Lung (tissue), 12 donors: ENCODE results near the gene ZFP92. TPM values are rescaled to one million over a fixed set of nuclear protein-coding genes. Genes with fewer than 3 reads are reported as not detected.

ENCODE experiments used
- ATAC-seq: fragments of 200-7000 bp; cut with Tn5 transposase; one replicate; pipeline ENCODE4 v1.9.1; 2020; ENCODE audit warnings: moderate number of reproducible peaks; ENCODE audit not compliant: insufficient read depth, low FRiP score
- DNase-seq, 3 donors: peaks; one replicate each; pipeline ENCODE4 v3.0.0-alpha.2; 2013 to 2017
- H3K27ac ChIP-seq, 2 donors: one replicate each; pipeline ENCODE4 v1.5.1; 2013; ENCODE audit warnings: mild to moderate bottlenecking in 2 of 2, moderate library complexity in 2 of 2, control low read depth in 1 of 2, inconsistent platforms in 1 of 2, low read depth in 1 of 2, low read length in 1 of 2
- H3K27me3 ChIP-seq, 3 donors: one replicate each; pipeline ENCODE4 v1.5.1; 2013; ENCODE audit warnings: low read length in 2 of 3; ENCODE audit not compliant: control insufficient read depth in 3 of 3, insufficient read depth in 3 of 3
- H3K36me3 ChIP-seq, 4 donors: one replicate each; pipeline ENCODE4 v1.5.1; 2013; ENCODE audit warnings: low read length in 4 of 4, mild to moderate bottlenecking in 1 of 4, moderate library complexity in 1 of 4; ENCODE audit not compliant: control insufficient read depth in 4 of 4, insufficient read depth in 4 of 4
- H3K4me1 ChIP-seq, 5 donors: one replicate each; pipeline ENCODE4 v1.5.1; 2013; ENCODE audit warnings: low read length in 5 of 5, mild to moderate bottlenecking in 2 of 5, moderate library complexity in 1 of 5; ENCODE audit not compliant: control insufficient read depth in 5 of 5, insufficient read depth in 5 of 5
- H3K4me3 ChIP-seq: one replicate; pipeline ENCODE4 v1.5.1; 2013; ENCODE audit warnings: mild to moderate bottlenecking, control low read depth, moderate library complexity
- H3K9ac ChIP-seq, 2 donors: one replicate each; pipeline ENCODE4 v1.5.1; 2013; ENCODE audit warnings: low read length in 2 of 2, control low read depth in 1 of 2; ENCODE audit not compliant: insufficient read depth in 1 of 2
- H3K9me3 ChIP-seq, 4 donors: one replicate each; pipeline ENCODE4 v1.5.1; 2013; ENCODE audit warnings: low read length in 3 of 4, mild to moderate bottlenecking in 1 of 4, moderate library complexity in 1 of 4; ENCODE audit not compliant: control insufficient read depth in 4 of 4, insufficient read depth in 3 of 4
- WGBS, 2 donors: extraction: QIAGEN DNeasy Blood & Tissue Kit; methylation state at CpG; one replicate each; pipeline ENCODE4 v1.1.7; 2013; 5-methylcytosine and 5-hydroxymethylcytosine counted together
- polyA plus RNA-seq, 2 donors: library from polyadenylated mRNA; stranded (reverse); fragments of 200-250 nt; gene quantifications; one replicate each; pipeline ENCODE4 v1.2.1, GENCODE V29; 2013
- total RNA-seq, 2 donors: library from RNA; depleted of rRNA in 1 of 2; stranded (reverse); fragments of >200 nt in 1 of 2; gene quantifications; one replicate each; pipeline ENCODE4 v1.2.1, GENCODE V29; 2014 to 2021
- TF ChIP-seq, protein P1 (sequence below): IDR thresholded peaks from 2 replicates; pipeline ENCODE4 v1.5.1; 2012; ENCODE audit warnings: mild to moderate bottlenecking; ENCODE audit errors: control extremely low read depth, extremely low read depth
- donor health status: control.
- donor health status: control.
- donor health status: Bipolar disorder and iron deficiency.
- donor health status: healthy.
- donor health status: DM: yes; HTN: yes; CAD: no.

ZFP92 gene
- total and polyA plus RNA-seq, 4 donors, result 0.69 to 3.6 (median 1.5) TPM

DNA sequence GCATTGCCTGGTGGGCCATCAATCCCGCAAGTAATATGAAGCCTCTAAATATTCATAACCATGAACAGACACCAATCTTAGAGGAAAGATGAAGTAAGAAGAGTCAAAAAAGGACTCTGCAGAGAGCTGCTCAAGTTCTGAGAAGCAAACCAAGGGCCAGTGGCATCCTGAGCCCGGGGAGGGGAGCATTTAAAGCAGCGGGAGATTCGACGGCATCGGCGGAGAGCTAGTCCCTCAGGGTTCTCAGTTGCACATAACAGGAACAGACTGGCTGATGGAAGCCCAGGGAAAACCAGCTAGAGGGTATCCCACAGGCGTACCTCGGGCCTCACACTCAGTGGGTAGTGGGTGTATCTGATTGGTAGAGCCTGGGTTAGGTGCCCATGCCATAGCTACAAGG, 5.3 kb upstream of the ZFP92 start:
- H3K36me3 ChIP-seq, result no peaks in the 10 kb centered on the region
- no peak for DNase-seq
- no peak overlapping the region for H3K27ac ChIP-seq
- no peak for ATAC-seq
- TF ChIP-seq, protein P1, sequence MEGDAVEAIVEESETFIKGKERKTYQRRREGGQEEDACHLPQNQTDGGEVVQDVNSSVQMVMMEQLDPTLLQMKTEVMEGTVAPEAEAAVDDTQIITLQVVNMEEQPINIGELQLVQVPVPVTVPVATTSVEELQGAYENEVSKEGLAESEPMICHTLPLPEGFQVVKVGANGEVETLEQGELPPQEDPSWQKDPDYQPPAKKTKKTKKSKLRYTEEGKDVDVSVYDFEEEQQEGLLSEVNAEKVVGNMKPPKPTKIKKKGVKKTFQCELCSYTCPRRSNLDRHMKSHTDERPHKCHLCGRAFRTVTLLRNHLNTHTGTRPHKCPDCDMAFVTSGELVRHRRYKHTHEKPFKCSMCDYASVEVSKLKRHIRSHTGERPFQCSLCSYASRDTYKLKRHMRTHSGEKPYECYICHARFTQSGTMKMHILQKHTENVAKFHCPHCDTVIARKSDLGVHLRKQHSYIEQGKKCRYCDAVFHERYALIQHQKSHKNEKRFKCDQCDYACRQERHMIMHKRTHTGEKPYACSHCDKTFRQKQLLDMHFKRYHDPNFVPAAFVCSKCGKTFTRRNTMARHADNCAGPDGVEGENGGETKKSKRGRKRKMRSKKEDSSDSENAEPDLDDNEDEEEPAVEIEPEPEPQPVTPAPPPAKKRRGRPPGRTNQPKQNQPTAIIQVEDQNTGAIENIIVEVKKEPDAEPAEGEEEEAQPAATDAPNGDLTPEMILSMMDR, result no peak
- no peaks in the 10 kb centered on the region for H3K4me1 ChIP-seq
- H3K9ac ChIP-seq, result no peak overlapping the region
- no peaks in the 10 kb centered on the region for H3K9me3 ChIP-seq
- H3K27me3 ChIP-seq, result no peaks in the 10 kb centered on the region
- WGBS, 2 donors, result 89 to 91% methylated on average over 9 of the region's 9 CpGs
- H3K4me3 ChIP-seq, result no peak overlapping the region

DNA sequence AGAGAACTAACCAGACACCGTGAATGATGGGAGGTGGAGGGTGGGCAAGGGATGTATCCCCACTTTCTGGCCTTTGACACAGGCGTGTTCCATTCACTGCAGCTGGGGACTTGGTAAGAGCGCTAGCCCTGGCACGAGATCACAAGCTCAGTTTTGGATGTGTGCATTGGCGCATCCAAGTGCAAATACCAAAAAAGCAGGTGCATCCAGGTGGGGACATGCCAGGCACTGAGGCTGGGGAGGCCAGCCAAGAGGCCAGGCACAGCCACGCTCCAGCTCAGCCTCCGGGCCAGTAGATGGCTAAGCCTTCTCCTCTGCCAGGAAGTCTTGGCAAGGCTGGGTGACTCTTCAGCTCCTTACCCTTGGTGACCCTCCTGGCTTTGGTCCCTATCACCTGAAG, 4.4 kb upstream of the ZFP92 start:
- Histone ChIP-seq H3K4me1 (peaks cover 0 to 3% (median 0%) of the 10 kb centered on the region in 5 donors), H3K27me3 (no peaks in the 10 kb centered on the region), H3K36me3 (no peaks in the 10 kb centered on the region), H3K9me3 (no peaks in the 10 kb centered on the region), H3K27ac (no peak overlapping the region), H3K9ac (no peak overlapping the region), H3K4me3 (no peak overlapping the region)
- DNase-seq (no peak), ATAC-seq (no peak)
- 77 to 92% methylated on average over 7 of the region's 7 CpGs for WGBS, 2 donors
- TF ChIP-seq, protein P1, result no peak

DNA sequence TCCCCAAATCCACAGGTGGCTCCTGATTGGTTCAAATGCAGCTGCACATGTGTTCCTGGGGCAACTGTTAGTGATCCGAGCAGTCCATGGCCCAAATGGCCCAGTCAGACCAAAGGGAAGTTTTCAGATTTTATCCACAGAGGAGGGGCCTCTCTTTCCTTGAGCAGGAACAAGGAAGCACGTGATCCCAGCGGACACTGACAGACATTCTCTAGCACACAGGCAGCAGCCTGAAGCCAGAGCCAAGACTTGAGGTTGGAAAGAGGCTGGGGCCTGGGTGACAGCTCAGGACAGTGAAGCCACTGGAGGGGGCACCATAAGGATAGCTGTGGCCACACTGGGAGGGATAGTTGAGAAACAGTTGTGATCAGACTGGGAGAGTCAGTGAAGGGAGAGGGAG, 3.5 kb upstream of the ZFP92 start:
- 62 to 86% methylated on average over 3 of the region's 3 CpGs for whole genome bisulfite sequencing, 2 donors
- H3K9ac ChIP-seq, result no peak overlapping the region
- no peak overlapping the region for H3K4me3 ChIP-seq
- H3K9me3 ChIP-seq, result no peaks in the 10 kb centered on the region
- H3K27ac ChIP-seq, result no peak overlapping the region
- H3K4me1 ChIP-seq, result peaks cover 0 to 5% (median 0%) of the 10 kb centered on the region in 5 donors
- TF ChIP-seq, protein P1, result no peak
- ATAC-seq, result no peak
- no peaks in the 10 kb centered on the region for H3K27me3 ChIP-seq
- no peaks in the 10 kb centered on the region for H3K36me3 ChIP-seq
- no peak for DNase-seq

GRCh38 chrX:153408221-153408721, 3.0 kb upstream of the ZFP92 start:
- Histone ChIP-seq H3K27me3 (no peaks in the 10 kb centered on the region), H3K36me3 (no peaks in the 10 kb centered on the region), H3K27ac (no peak overlapping the region), H3K9ac (no peak overlapping the region), H3K4me3 (no peak overlapping the region), H3K9me3 (no peaks in the 10 kb centered on the region), H3K4me1 (peaks cover 0 to 5% (median 0%) of the 10 kb centered on the region in 5 donors)
- 75 to 80% methylated on average over 8 to 10 of the region's 10 CpGs for WGBS, 2 donors
- TF ChIP-seq, protein P1, result no peak
- DNase-seq, result no peak
- no peak for ATAC-seq
